Stimulated activated naive CD8-positive, alpha-beta T cell treated with anti-CD3 and anti-CD28 coated beads, Interleukin-15, amount 100 ng/mL, for 72 hours (primary cell): ENCODE results near the gene TYMS.
"Not testable (repeated sequence)": the region's sequence is repeated elsewhere in the genome, so short reads cannot be mapped to it uniquely, and the experiment has no call there.

Experiments
- ATAC-seq: fragments of 150-1000 bp; cut with Tn5 transposase; 2 replicates; pipeline ENCODE4 v1.10.0; 2021; ENCODE audit warnings: mild to moderate bottlenecking, moderate library complexity
- DNase-seq, 2 donors: peaks; one replicate each; pipeline ENCODE4 v3.0.0; 2021 to 2022
- H3K27ac Mint-ChIP-seq, 2 donors: one replicate each; pipeline ENCODE4 v1.8.0; 2022; ENCODE audit warnings: mild to moderate bottlenecking in 2 of 2, mixed read lengths in 2 of 2, moderate library complexity in 2 of 2
- H3K27me3 Mint-ChIP-seq: one replicate; pipeline ENCODE4 v1.8.0; 2022; ENCODE audit warnings: mixed read lengths
- H3K4me1 Mint-ChIP-seq: one replicate; pipeline ENCODE4 v1.8.0; 2022; ENCODE audit warnings: mild to moderate bottlenecking, mixed read lengths
- H3K4me3 Mint-ChIP-seq, 2 donors: one replicate each; pipeline ENCODE4 v1.8.0; 2022; ENCODE audit warnings: mild to moderate bottlenecking in 2 of 2, mixed read lengths in 2 of 2, moderate library complexity in 1 of 2
- H3K9me3 Mint-ChIP-seq, 2 donors: one replicate each; pipeline ENCODE4 v1.8.0; 2022; ENCODE audit warnings: mixed read lengths in 2 of 2

Gene TYMS

GRCh38 chr18:679516-679915, 22.1 kb downstream of the TYMS start:
- DNase-seq, result no peak
- ATAC-seq, result no peak
- Mint-ChIP-seq H3K27me3 (no peaks in the 10 kb centered on the region), H3K4me3 (no peak overlapping the region), H3K4me1 (peaks cover 35% of the 10 kb centered on the region), H3K9me3 (no peaks in the 10 kb centered on the region), H3K27ac (peak overlapping the region; percentile 64 to 85)

- ATAC-seq, result no peak
- H3K4me1 Mint-ChIP-seq, result peaks cover 38% of the 10 kb centered on the region
- no peak overlapping the region for H3K4me3 Mint-ChIP-seq
- H3K9me3 Mint-ChIP-seq, result no peaks in the 10 kb centered on the region
- DNase-seq, result no peak
- H3K27ac Mint-ChIP-seq, result peak overlapping the region; percentile 44 to 82
- H3K27me3 Mint-ChIP-seq, result no peaks in the 10 kb centered on the region
Measured at GRCh38 chr18:680392-680791, 22.9 kb downstream of the TYMS start.

- DNase-seq (peak; percentile 49 to 77), ATAC-seq (peak; percentile 99)
- Mint-ChIP-seq H3K27ac (peak overlapping the region; percentile 97 to 98), H3K4me3 (peak overlapping the region; percentile 29 to 44), H3K27me3 (no peaks in the 10 kb centered on the region), H3K4me1 (peaks cover 38% of the 10 kb centered on the region), H3K9me3 (no peaks in the 10 kb centered on the region)
Measured at GRCh38 chr18:681985-682384, 24.5 kb downstream of the TYMS start.

- Mint-ChIP-seq H3K4me1 (peaks cover 38% of the 10 kb centered on the region), H3K27ac (peak overlapping the region; percentile 95 to 98), H3K4me3 (peak overlapping the region; percentile 29 to 44)
- not testable (repeated sequence) for H3K27me3 Mint-ChIP-seq, DNase-seq, ATAC-seq, H3K9me3 Mint-ChIP-seq
Measured at GRCh38 chr18:682416-682815, 25.0 kb downstream of the TYMS start.

GRCh38 chr18:682833-683232, 25.4 kb downstream of the TYMS start:
- no peaks in the 10 kb centered on the region for H3K9me3 Mint-ChIP-seq
- peak overlapping the region in 1 of 2 donors; percentile 36 for H3K4me3 Mint-ChIP-seq
- no peak for ATAC-seq
- peak overlapping the region; percentile 95 to 98 for H3K27ac Mint-ChIP-seq
- peaks cover 38% of the 10 kb centered on the region for H3K4me1 Mint-ChIP-seq
- H3K27me3 Mint-ChIP-seq, result no peaks in the 10 kb centered on the region
- DNase-seq, result no peak

GRCh38 chr18:683531-683930, 26.1 kb downstream of the TYMS start:
- Mint-ChIP-seq H3K9me3 (no peaks in the 10 kb centered on the region), H3K4me3 (no peak overlapping the region), H3K27me3 (no peaks in the 10 kb centered on the region), H3K4me1 (peaks cover 38% of the 10 kb centered on the region), H3K27ac (no peak overlapping the region)
- no peak for ATAC-seq
- no peak for DNase-seq

GRCh38 chr18:685438-685837, 28.0 kb downstream of the TYMS start:
- no peaks in the 10 kb centered on the region for H3K27me3 Mint-ChIP-seq
- peaks cover 38% of the 10 kb centered on the region for H3K4me1 Mint-ChIP-seq
- no peak for ATAC-seq
- H3K4me3 Mint-ChIP-seq, result no peak overlapping the region
- no peaks in the 10 kb centered on the region for H3K9me3 Mint-ChIP-seq
- no peak overlapping the region for H3K27ac Mint-ChIP-seq
- no peak for DNase-seq

- H3K4me1 Mint-ChIP-seq, result peaks cover 32% of the 10 kb centered on the region
- ATAC-seq (no peak), DNase-seq (no peak)
- no peak overlapping the region for H3K4me3 Mint-ChIP-seq
- peak overlapping the region in 1 of 2 donors; percentile 64 for H3K27ac Mint-ChIP-seq
- no peaks in the 10 kb centered on the region for H3K9me3 Mint-ChIP-seq
- H3K27me3 Mint-ChIP-seq, result no peaks in the 10 kb centered on the region
Measured at GRCh38 chr18:686339-687111, 29.1 kb downstream of the TYMS start.

- Mint-ChIP-seq H3K27ac (no peak overlapping the region), H3K27me3 (no peaks in the 10 kb centered on the region), H3K4me1 (peaks cover 19% of the 10 kb centered on the region), H3K9me3 (no peaks in the 10 kb centered on the region), H3K4me3 (no peak overlapping the region)
- DNase-seq (no peak), ATAC-seq (no peak)
Measured at GRCh38 chr18:688323-688722, 30.9 kb downstream of the TYMS start.

GRCh38 chr18:692824-693223, 35.4 kb downstream of the TYMS start:
- Mint-ChIP-seq H3K27me3 (no peaks in the 10 kb centered on the region), H3K4me1 (peaks cover 16% of the 10 kb centered on the region), H3K27ac (peak overlapping the region; percentile 40 to 86), H3K4me3 (no peak overlapping the region), H3K9me3 (no peaks in the 10 kb centered on the region)
- DNase-seq, result no peak
- ATAC-seq, result no peak

- Mint-ChIP-seq H3K9me3 (no peaks in the 10 kb centered on the region), H3K4me3 (no peak overlapping the region), H3K27ac (peak overlapping the region; percentile 75 to 91), H3K27me3 (no peaks in the 10 kb centered on the region), H3K4me1 (peaks cover 16% of the 10 kb centered on the region)
- DNase-seq (no peak), ATAC-seq (no peak)
Measured at GRCh38 chr18:693466-694187, 36.2 kb downstream of the TYMS start.

- no peaks in the 10 kb centered on the region for H3K27me3 Mint-ChIP-seq
- peaks cover 16% of the 10 kb centered on the region for H3K4me1 Mint-ChIP-seq
- peak overlapping the region in 1 of 2 donors; percentile 7 for H3K27ac Mint-ChIP-seq
- ATAC-seq (no peak), DNase-seq (no peak)
- no peaks in the 10 kb centered on the region for H3K9me3 Mint-ChIP-seq
- no peak overlapping the region for H3K4me3 Mint-ChIP-seq
Measured at GRCh38 chr18:697012-697411, 39.6 kb downstream of the TYMS start.

- DNase-seq (no peak), ATAC-seq (no peak)
- Mint-ChIP-seq H3K9me3 (no peaks in the 10 kb centered on the region), H3K27me3 (no peaks in the 10 kb centered on the region), H3K27ac (no peak overlapping the region), H3K4me3 (no peak overlapping the region), H3K4me1 (peaks cover 17% of the 10 kb centered on the region)
Measured at GRCh38 chr18:697800-698199, 40.3 kb downstream of the TYMS start.

- ATAC-seq, result no peak
- Mint-ChIP-seq H3K4me1 (peaks cover 43% of the 10 kb centered on the region), H3K9me3 (no peaks in the 10 kb centered on the region), H3K4me3 (peak overlapping the region in 1 of 2 donors; percentile 13), H3K27ac (peak overlapping the region; percentile 3 to 38), H3K27me3 (no peaks in the 10 kb centered on the region)
- no peak for DNase-seq
Measured at GRCh38 chr18:703213-703967, 45.9 kb downstream of the TYMS start.

- ATAC-seq (no peak), DNase-seq (no peak)
- Mint-ChIP-seq H3K27me3 (no peaks in the 10 kb centered on the region), H3K27ac (peak overlapping the region in 1 of 2 donors; percentile 72), H3K9me3 (no peaks in the 10 kb centered on the region), H3K4me3 (no peak overlapping the region), H3K4me1 (peaks cover 73% of the 10 kb centered on the region)
Measured at GRCh38 chr18:706405-706804, 49.0 kb downstream of the TYMS start.

- no peak overlapping the region for H3K27ac Mint-ChIP-seq
- H3K4me3 Mint-ChIP-seq, result no peak overlapping the region
- no peaks in the 10 kb centered on the region for H3K9me3 Mint-ChIP-seq
- DNase-seq (no peak), ATAC-seq (no peak)
- no peaks in the 10 kb centered on the region for H3K27me3 Mint-ChIP-seq
- H3K4me1 Mint-ChIP-seq, result peaks cover 70% of the 10 kb centered on the region
Measured at GRCh38 chr18:708096-708495, 50.6 kb downstream of the TYMS start.
